Fibroblast of lung (primary cell): Measurements from ENCODE around the gene ECHS1.

Experiments used
- EZH2 ChIP-seq: IDR thresholded peaks from 2 replicates; pipeline ENCODE4 v1.5.1; 2012; ENCODE audit warnings: low read length, control low read depth, mild to moderate bottlenecking; ENCODE audit errors: missing control alignments
- TF ChIP-seq, protein P1 (sequence below), 2 donors: IDR thresholded peaks in 1 of 2; conservative IDR thresholded peaks in 1 of 2; 1 replicate in 1 of 2; 2 replicates in 1 of 2; pipeline ENCODE4 v1.5.1; 2011 to 2012; ENCODE audit warnings: low read length in 2 of 2, control low read depth in 1 of 2, inconsistent platforms in 1 of 2, low read depth in 1 of 2, mild to moderate bottlenecking in 1 of 2

DNA sequence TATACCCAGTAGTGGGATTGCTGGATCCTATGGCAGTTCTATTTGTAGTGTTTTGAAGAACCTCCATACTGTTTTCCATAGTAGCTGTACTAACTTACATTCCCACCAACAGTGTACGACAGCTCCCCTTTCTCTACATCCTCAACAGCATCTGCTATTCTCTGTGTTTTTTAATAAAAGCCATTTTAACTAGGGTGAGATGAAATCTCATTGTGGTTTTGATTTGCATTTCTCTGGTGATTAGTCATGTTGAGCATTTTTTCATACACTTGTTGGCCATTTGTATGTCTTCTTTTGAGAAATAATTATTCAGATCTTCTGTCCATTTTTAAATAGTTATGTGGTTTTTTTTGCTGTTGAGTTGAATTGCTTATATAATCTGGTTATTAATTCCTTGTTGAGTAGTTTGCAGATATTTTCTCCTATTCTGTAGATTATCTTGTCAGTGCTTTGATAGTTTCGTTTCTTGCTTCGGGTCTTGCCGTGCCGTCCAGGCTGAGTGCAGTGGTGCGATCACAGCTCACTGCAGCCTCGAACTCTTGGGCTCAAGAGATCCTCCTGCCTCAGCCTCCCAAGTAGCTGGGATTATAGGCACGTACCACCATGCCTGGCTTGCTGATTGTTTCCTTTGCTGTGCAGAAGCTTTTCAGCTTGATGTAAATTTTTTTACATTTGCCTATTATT is 32.8 kb upstream of the ECHS1 start:
- TF ChIP-seq, protein P1, sequence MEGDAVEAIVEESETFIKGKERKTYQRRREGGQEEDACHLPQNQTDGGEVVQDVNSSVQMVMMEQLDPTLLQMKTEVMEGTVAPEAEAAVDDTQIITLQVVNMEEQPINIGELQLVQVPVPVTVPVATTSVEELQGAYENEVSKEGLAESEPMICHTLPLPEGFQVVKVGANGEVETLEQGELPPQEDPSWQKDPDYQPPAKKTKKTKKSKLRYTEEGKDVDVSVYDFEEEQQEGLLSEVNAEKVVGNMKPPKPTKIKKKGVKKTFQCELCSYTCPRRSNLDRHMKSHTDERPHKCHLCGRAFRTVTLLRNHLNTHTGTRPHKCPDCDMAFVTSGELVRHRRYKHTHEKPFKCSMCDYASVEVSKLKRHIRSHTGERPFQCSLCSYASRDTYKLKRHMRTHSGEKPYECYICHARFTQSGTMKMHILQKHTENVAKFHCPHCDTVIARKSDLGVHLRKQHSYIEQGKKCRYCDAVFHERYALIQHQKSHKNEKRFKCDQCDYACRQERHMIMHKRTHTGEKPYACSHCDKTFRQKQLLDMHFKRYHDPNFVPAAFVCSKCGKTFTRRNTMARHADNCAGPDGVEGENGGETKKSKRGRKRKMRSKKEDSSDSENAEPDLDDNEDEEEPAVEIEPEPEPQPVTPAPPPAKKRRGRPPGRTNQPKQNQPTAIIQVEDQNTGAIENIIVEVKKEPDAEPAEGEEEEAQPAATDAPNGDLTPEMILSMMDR (conservative IDR thresholded peaks at IDR 0.05 in 1 of 2, IDR thresholded peaks at IDR 0.05 in 1 of 2; ENCODE audit: low read depth in 1 of 2, low read length in 2 of 2) = no peak
- no peak for TF ChIP-seq EZH2
